T-helper 2 cell (primary cell): ENCODE results near the gene ZFPL1.

ENCODE experiments used
- DNase-seq, 5 experiments: peaks; one replicate each; pipeline versions ENCODE4 v3.0.0 to v3.0.0-alpha.2; 2012 to 2022
- total RNA-seq, 2 donors: gene quantifications; one replicate each; lab custom pipeline; 2026; lab: John Stamatoyannopoulos, UW

The ZFPL1 gene
- 15.0 to 27.1 reads per million in 2 donors for total RNA-seq

DNA sequence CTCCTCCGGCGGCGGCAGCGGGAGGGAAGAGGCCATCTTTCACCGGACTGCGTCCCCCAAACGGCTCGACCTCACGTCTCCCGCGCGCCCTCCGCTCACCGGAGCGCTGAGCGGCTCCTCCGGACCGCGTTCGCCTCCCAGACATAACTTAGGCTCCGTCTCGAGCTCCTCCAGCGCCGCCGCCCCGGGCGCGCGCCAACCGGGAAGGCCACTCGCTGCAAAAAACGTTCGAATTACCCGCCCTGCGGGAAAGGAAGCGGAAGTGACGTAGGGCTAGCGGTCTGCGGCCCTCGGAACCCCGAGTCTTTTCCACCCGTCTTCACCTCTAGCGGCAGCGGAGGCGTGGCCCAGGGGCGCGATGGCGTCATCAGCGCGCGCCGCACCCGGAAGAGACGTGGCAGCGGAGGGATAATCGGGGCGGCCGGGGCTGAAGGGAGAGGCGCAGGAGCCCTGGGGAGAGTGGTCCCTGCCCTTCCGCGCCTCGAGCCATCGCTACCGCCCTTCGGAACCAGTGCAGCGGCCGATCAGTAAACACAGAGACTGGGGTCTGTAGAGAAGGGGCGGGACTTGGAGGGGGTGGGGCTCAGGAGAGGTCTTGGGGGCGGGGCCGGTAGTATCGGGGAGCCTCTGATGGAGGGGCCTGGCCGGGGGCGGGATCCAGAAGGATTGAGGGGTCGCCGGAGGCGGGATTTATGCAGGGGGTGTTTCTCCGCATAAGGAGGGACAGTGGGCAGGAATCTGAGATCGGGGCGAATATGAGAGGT, at the start of gene ZFPL1, which contains the start of gene CDCA5:
TSS of gene ZFPL1 (plus strand) at position 389 of the 764 bp plus-strand sequence. CDS start 477 bp downstream, outside the sequence.
TSS of gene CDCA5 (minus strand) at position 207 of the 764 bp plus-strand sequence. CDS start at position 145, 62 bp downstream.
- DNase-seq = peak; percentile 90 to 98 (median 93)

DNA sequence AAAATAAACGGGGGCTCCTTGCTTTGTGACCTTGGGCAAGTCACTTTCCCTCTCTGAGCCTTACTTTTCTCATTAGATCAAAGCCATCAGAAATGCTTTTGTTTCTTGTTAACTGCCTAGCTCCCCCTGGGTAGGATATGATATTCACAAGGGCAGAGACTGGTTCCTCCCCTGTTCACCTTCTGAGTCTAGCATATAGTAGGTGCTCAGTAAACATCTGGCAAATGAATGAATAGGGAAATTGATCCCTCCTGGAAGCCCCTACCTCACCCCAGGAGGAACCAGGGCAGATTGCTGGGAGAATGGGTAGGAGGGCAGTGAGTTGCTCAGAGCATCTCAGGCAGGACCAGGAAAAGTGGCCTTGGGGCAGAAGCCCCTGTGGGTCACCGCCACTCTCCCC, 49.6 kb upstream of the ZFPL1 start:
- no peak for DNase-seq

DNA sequence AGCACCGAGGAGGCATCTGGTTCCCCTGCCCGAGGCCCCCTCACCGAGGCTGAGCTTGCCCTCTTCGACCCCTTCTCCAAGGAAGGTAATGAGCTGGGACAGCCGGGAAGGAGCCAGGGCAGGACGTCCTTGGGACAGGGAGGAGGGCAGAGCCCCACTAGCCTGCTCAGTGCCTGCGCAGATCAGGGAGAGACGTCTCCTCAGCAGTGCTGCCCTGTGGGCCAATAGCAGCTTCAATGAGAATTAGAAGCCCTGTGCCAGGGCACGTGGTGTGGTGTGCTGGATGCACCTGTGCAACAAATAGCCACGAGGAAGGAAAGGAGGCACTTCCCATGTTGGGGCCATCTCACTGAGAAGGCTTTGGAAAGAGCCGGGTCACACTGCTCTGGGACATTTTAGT, 48.4 kb upstream of the ZFPL1 start:
- DNase-seq = no peak

DNA sequence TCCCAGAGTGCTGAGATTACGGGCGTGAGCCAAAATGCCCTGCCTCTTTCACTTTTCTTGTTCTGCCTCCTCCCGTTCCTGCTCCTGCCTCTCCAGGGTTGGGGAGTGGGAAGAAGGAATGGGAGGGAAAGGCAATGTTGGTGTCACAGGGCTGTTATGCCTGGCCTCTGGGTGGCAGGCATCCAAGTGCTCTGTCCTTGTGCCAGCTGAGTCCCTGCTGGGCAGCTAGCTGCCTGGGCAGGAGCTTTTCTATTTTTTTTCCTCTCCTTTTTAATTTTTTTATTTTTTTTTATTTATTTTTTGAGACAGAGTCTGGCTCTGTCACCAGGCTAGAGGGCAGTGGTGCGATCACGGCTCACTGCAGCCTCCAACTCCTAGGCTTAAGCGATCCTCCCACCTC, 47.1 kb upstream of the ZFPL1 start:
- no peak for DNase-seq

DNA sequence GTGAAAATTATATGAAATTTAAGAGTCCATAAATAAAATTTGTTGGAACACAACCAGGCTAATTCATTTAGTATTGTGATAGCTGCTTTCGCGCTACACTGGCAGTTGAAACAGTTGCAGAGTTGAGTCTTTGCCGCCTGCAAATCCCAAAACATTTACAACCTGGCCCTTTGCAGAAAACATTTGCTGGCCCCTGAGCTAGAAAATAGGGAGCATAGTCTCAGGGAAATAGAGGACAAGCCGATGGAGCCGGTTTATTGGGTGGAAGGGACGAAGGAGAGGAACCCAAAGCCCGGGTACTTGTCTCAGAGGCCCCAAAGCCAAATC, 43.5 kb upstream of the ZFPL1 start:
- no peak for DNase-seq

DNA sequence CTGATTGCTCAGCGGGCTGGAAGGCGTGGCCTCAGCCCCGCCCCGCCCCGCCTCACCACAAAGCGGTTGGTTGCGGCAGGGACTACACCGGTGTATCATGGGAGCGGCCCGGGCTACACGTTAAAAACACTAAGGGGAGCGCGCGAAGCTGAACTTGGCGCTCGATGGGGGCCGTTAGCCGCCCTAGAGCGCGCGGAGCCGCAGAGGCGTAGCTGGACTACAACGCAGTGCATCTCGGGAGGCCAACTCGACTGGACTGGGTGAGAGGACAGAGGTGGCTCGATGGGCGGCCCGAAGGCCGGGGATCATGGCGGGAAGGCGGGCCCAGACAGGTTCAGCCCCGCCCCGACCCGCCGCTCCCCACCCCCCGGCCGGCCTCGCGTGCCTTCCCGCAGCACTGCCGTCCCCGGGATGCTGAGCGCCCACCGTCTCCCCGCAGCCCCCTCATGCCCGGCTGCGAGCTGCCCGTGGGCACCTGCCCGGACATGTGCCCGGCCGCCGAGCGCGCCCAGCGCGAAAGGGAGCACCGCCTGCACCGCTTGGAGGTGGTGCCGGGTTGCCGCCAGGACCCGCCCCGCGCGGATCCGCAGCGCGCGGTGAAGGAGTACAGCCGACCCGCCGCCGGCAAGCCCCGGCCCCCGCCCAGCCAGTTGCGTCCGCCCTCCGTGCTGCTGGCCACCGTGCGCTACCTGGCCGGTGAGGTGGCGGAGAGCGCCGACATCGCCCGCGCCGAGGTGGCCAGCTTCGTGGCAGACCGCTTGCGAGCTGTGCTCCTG, 43.0 kb upstream of the ZFPL1 start, which contains the start of gene SAC3D1:
TSS of gene SAC3D1 (plus strand) at position 364 of the 776 bp plus-strand sequence. CDS start at position 447, 83 bp downstream.
- DNase-seq = peak; percentile 72 to 99 (median 78)

DNA sequence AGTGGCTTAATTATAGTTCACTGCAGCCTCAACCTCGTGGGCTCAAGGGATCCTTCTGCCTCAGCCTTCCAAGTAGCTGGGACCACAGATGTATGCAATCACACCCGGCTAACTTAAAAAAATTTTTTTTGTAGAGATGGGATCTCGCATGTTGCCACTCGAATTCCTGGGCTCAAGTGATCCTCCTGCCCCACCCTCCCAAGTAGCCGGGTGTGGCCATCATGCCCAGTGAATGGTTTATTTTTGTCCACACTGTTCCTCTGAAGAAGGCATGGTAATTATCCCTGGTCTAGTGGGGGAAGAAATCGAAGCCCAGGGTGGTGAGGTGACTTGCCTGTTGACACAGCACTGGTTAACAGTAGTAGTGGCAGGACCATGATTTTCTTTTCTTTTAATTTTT, 41.1 kb upstream of the ZFPL1 start:
- DNase-seq = no peak

DNA sequence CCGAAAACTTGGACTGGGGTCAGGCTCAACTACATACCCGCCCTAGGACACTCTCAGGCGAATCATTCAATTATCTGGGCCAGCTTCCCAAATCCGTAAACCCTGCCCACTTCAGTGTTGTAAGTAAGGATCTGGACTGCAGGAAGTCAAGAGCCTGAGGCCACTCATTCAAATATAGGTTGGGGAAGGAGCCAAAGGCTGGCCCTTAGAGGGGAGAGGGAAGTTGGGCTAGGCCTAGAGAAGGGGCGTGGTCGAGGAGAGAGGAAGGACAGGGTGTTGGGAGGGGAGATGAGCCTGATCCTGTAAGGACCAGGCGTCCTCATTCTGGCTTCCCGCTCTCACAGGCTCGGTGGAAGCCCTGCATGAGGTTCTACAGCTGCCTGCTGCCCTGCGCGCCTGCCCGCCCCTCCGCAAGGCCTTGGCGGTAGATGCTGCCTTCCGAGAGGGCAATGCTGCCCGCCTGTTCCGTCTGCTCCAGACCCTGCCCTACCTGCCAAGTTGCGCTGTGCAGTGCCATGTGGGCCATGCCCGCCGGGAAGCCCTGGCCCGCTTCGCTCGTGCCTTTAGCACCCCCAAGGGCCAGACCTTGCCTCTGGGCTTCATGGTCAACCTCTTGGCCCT, 40.0 kb upstream of the ZFPL1 start:
- DNase-seq = no peak

DNA sequence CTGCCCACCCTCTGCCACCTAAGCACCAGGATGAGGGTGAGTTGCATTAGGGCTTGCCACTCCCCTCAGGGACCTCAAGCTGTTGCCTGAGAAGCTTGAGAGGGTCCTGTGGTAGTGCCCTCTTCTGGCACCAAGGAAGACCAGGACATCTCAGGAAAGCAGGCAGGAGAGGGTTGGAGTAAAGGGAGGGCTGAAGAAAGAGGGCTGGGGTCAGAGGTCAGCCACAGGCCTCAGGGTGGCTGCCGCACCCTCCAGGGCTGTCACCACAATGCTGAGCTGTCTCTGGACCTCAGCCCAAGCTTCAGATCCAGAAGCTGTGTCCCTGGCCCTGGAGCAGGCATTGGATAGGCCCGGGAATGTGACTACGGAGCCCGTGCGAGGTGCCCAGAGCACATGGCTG, 39.0 kb upstream of the ZFPL1 start:
- no peak for DNase-seq

DNA sequence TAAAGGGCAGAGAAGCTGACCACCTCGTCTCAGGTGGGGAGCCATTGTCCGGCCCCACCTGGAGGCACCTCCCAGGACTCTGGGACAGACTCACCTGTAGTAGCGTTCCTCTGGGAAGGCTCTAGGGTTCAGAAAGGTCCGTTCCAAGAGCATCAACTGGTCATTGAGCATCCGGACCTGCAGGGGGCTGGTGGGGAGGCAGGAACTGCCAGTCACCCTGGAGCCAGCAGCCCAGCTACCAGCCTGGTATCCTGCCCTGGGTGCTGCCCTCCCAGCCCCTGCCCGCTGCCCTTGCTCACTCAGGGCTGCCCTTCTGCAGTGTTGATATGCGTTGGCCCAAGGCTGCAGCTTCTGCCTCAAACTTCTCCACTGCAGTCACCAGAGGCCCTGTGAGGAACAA, 38.3 kb upstream of the ZFPL1 start:
- DNase-seq = no peak

DNA sequence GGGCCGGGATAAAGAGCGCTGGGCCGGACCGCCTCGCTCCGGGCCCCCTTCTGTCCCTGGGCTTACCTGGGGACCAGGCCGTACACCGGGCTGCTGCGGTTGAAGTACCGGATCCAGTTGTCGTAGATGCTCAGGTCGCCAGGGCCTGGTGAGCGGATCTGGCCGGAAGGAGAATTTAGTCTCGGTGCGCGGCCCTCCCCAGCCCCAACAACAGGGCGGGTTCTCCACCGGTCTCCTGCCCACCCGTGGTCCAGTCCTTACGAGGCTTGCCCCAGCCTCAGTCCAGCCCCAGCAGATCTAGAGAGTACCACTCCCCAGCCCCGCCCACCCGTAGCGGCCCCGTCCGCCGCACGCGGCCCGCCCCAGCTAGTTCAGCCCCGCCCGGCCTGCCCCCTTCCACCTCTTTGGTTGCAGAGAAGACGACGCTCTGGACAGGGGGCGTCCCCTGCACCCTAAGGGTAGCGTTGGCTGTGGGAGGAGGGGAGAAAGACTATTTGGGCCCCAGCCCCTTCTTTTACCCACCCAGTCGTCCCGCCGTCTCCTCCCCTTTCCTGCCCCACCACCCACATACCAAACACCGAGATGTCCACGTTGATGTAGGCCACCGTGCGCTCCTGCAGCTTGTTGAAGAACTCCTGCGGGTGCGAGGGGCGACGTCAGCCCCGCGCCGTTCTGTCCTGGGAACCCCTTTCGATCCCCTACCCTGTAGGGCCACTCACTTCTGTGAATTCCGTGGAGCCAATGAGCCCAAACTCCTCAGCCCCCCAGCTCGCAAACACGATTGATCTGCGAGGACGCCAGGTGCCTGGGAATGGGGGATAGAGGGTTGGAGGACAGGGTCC, 36.2 kb upstream of the ZFPL1 start:
- DNase-seq = peak in 2 of 5 experiments; percentile 13 to 30

DNA sequence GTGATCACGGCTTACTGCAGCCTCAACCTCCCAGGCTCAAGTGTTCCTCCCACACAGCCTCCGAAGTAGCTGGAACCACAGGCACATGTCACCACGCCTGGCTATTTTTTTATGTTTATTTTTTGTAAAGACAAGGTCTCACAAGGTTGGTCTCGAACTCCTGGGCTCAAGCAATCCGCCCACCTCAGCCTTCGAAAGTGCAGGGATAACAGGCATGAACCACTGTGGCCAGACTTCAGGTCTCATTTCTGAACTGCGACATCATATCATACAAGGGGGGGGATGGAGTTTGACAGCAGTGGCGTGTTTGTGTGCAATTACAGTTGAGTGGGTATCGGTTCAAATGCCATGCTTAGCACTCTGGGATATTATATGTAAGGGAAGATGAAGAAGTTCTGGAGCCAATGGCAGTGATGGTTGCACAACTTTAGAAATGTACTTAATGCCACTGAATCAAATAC, 32.6 kb upstream of the ZFPL1 start:
- DNase-seq = no peak

DNA sequence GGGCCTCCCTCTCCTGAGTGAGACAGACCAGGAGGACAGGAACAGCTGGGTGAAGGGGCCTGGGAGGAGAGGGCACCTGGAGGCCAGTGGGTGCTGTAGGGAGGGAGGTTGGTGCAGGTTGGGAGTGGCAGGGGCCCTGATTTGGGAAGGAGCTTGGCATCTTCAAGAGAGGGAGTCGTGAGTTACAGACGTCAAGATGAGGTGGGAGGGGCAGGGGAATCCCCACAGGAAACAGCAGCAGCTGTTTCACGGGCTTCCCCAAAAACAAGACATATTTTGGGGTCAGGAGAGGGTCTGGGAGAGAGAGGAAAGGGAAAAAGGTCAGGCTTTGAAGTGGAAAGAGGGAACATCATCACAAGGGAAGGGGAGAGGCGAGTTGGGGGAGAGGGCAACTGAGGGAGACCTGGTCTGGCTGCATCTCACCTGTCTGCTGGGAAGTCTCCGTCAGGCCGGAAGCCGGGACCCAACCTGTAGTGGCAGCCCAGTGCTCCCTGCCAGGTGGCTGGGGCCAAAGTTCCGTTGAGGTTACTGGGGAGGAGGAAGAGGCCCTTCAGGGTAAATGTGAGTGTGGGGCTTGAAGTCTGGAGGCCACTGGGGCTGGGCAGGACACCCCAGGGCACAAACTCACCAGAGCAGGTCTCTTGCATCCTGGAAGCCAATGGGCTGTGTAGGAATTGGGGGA, 30.1 kb upstream of the ZFPL1 start:
- DNase-seq = peak in 1 of 5 experiments; percentile 4

DNA sequence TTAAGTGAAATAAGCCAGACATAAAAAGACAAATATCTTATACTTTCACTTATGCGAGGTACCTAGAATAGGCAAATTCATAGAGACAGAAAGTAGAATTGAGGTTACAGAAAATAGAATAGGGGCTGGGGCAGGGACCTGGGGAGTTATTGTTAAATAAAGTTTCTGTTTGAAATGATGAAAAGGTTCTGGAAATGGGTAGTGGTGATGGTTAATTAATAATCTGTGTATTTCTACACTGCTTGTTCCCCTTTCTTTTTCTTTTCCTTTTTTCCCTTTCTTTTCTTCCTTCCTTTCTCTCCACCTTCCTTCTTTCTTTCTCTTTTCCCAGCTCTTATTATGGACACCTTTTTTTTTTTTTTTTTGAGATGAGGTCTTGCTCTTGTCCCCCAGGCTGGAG, 28.5 kb upstream of the ZFPL1 start:
- DNase-seq = no peak

DNA sequence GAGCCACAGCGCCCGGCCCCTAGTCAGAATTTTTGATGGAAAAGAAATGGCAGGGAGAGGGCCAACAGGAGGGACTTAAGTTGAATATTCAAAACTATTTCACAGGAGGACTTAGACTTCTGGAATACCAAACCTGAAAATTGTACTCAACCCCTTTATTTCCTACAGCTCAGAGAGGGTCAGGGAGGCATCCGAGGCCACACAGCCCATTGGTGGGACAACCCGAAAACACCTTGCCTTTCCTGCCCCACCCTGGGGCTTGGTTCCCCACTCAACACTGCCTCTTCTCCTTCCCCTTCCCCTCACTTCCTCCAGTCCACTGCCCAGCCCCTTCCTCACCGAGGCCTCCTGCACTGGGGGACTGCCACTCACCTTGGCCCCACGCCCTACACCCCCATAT, 27.0 kb upstream of the ZFPL1 start:
- no peak for DNase-seq

DNA sequence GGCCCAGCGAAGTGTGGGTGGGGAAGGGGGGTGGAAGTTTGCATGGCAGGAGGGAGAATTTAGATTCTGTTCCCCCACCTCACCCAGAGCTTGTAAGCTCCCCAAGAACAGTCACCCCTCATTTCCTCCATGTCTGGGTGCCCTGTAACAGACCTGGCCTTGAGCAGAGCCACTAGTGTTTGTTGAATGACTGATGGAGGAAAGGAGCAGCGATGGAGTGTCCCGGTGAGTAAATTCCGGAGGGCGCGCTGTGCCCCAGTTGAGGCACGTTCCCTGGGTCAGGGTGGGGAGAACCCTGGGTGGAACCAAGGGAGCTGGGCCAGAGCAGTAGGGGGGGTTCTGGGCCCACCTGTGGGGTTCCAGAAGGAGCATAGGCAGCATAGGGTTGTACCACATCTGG, 26.5 kb upstream of the ZFPL1 start:
- no peak for DNase-seq

DNA sequence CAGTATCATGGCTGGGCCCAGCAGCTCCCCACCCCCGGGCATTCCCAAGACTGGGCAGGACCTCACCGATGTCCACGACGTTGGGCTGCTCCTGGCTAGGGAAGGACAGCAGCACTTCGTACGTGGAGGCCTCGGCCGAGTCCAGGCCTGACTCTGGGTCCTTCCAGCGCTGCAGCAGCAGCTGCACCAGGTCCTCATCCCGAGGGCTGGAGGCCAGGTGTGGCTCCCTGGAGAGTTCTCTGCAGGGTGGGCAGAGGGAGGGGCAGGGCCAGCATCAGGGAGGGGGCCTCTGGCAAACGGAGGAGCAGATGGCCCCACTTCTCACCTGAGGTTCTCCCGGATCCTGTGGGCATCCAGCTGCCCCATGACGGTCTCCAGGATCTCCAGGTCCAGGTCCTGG, 26.0 kb upstream of the ZFPL1 start:
- no peak for DNase-seq

DNA sequence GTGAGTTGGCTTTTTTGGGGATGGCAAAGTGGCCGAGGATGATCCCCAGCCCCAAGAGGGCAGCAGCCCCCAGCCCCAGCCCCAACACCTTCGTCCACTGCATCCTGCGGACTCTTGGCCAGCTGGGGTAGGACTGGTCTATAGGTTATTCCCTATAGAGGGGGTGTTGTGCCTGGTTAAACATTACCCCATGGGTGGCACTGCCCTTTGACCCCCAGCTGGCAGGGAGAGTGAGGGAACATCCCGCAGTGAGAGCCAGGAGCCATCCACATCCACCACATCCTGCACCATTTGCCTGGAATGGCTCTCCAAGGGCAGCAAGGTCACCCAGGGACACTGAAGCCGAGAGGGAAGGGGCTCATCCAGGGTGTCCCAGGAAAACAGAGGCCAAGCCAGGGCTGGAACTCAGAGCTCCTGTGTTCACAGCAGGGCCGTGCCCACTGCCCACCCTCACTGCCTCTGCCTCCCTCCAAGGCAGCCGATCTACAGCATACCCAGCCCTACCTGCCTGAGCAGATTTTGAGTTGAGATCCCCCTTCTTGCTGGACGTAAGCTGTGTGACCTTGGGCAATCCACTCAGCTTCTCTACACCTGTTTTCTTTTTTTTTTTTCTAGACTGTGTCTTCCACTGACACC, 25.5 kb upstream of the ZFPL1 start, which contains the start of gene NAALADL1:
TSS of gene NAALADL1 (minus strand) at position 135 of the 636 bp plus-strand sequence. CDS start at position 103, 32 bp downstream.
- DNase-seq = no peak

DNA sequence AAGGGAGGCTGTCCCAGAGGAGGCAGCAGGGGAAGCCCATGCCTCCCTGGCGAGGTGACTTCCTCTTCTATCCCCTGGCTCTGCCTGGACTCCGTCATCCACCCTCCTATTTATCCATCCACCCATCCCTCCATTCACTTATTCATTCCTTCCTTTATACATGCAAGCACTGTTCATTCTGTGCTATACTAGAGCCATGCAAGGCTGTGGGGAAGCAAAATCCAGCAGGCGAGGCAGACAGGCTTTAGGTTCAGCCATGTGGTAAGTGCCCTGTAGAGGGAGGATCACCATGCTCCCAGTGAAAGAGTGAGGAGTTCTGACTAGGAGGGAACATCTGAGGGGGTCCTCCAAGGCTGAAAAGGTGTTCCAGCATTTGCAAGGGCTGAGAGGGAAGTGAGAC, 24.5 kb upstream of the ZFPL1 start:
- DNase-seq = no peak

DNA sequence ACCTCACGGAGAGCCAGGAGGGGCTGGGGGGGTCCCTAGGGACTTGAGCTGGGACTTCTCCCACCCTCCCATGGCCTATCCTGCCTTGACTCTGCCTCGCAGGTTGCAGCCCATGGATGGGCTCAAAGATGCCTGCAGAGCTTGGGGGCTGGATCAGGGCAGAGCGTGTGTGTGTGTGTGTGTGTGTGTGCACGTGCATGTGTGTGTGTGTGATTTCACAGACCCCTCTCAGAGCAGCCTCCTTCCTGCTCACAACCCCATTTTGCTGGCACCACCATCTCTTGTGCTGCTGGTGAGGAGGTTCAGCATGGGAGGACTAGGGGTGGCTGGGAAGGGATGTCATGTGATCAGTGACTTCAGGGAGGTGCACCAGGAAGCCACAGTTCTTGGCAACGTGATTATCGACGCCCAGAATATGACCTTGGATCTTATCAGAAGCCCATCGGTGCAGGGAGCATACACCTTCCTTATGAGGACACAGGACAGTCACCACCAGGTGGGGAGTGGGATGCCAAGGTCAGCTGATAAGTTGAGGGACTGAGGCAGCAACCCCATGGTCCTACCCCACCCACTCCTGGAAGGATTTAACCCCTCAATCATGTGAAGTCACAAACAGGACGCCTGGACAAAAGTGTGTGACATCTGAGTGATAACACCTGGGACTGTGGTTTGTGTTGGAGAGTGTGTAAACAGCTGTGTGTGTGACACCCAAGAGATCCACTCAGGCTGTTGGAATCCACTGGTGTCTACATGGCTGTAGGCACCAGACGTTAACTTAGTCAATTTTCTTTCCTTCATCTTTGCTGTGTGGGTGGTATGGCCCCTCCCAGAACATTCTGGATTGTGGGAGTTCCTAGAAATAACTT, 23.8 kb upstream of the ZFPL1 start:
- DNase-seq = peak in 1 of 5 experiments; percentile 49
